Cardiac muscle cell (in vitro differentiated cells and primary cell): ENCODE measurements around the gene CCDC6. TPM values are rescaled to one million over a fixed set of nuclear protein-coding genes. Genes with fewer than 3 reads are reported as not detected.

Source experiments
- DNase-seq, 2 donors: peaks; one replicate each; pipeline versions ENCODE4 v3.0.0 to v3.0.0-alpha.2; 2010 to 2017; ENCODE audit warnings: low read depth in 1 of 2, low spot score in 1 of 2
- H3K27ac ChIP-seq: fragments of 200-600 bp; sonication (generic); 2 replicates; pipeline ENCODE4 v1.5.1; 2016
- H3K27me3 ChIP-seq: fragments of 200-600 bp; sonication (generic); 2 replicates; pipeline ENCODE4 v1.6.0; 2016; ENCODE audit warnings: control low read depth
- H3K36me3 ChIP-seq: fragments of 200-600 bp; sonication (generic); 2 replicates; pipeline ENCODE4 v1.5.1; 2016; ENCODE audit warnings: control low read depth
- H3K4me1 ChIP-seq: fragments of 200-600 bp; sonication (generic); 2 replicates; pipeline ENCODE4 v1.8.1; 2017; ENCODE audit warnings: low read depth, mild to moderate bottlenecking, mixed run types
- H3K4me3 ChIP-seq: fragments of 200-600 bp; sonication (generic); 2 replicates; pipeline ENCODE4 v1.5.1; 2016; ENCODE audit warnings: mild to moderate bottlenecking
- H3K9me3 ChIP-seq: fragments of 200-600 bp; sonication (generic); 2 replicates; pipeline ENCODE4 v1.5.1; 2017; ENCODE audit warnings: low read depth, mild to moderate bottlenecking, control low read depth
- CTCF ChIP-seq: IDR thresholded peaks from 2 replicates; pipeline ENCODE4 v1.5.1; 2012; ENCODE audit warnings: low read depth, mild to moderate bottlenecking, low read length
- polyA plus RNA-seq: library from polyadenylated mRNA; unstranded; fragments of >200 nt; fragmentation: Nextera tagmentation; extraction: Ambion mirVana; gene quantifications from 2 replicates; pipeline ENCODE4 v1.2.1, GENCODE V29; 2016
- total RNA-seq: library from RNA; depleted of rRNA; stranded (reverse); fragments of >200 nt; gene quantifications from 2 replicates; pipeline ENCODE4 v1.2.3, GENCODE V29; 2016

CCDC6 gene
- total and polyA plus RNA-seq, 2 experiments from 2014 or later = 11.0 to 22.2 TPM

- H3K9me3 ChIP-seq = no peaks in the 10 kb centered on the region
- no peaks in the 10 kb centered on the region for H3K4me1 ChIP-seq
- no peaks in the 10 kb centered on the region for H3K27me3 ChIP-seq
- TF ChIP-seq CTCF = no peak
- no peaks in the 10 kb centered on the region for H3K36me3 ChIP-seq
- H3K4me3 ChIP-seq = no peak overlapping the region
- DNase-seq = no peak
- no peak overlapping the region for H3K27ac ChIP-seq
These were observed 124.8 kb downstream of the CCDC6 start for GRCh38 chr10:59781511-59781910.

- DNase-seq = no peak
- Histone ChIP-seq H3K4me1 (no peaks in the 10 kb centered on the region), H3K27me3 (no peaks in the 10 kb centered on the region), H3K36me3 (no peaks in the 10 kb centered on the region), H3K4me3 (no peak overlapping the region), H3K27ac (no peak overlapping the region), H3K9me3 (no peaks in the 10 kb centered on the region)
- no peak for TF ChIP-seq CTCF
These were observed 126.4 kb downstream of the CCDC6 start for GRCh38 chr10:59779756-59780533.

- no peak for DNase-seq
- no peak for TF ChIP-seq CTCF
- H3K9me3 ChIP-seq = no peaks in the 10 kb centered on the region
- no peaks in the 10 kb centered on the region for H3K4me1 ChIP-seq
- no peaks in the 10 kb centered on the region for H3K36me3 ChIP-seq
- H3K4me3 ChIP-seq = no peak overlapping the region
- H3K27me3 ChIP-seq = no peaks in the 10 kb centered on the region
- no peak overlapping the region for H3K27ac ChIP-seq
These were observed 131.9 kb downstream of the CCDC6 start for GRCh38 chr10:59774451-59774850.

- DNase-seq = no peak
- no peak for TF ChIP-seq CTCF
- H3K36me3 ChIP-seq = no peaks in the 10 kb centered on the region
- H3K4me1 ChIP-seq = no peaks in the 10 kb centered on the region
- no peak overlapping the region for H3K27ac ChIP-seq
- H3K9me3 ChIP-seq = no peaks in the 10 kb centered on the region
- no peaks in the 10 kb centered on the region for H3K27me3 ChIP-seq
- no peak overlapping the region for H3K4me3 ChIP-seq
These were observed 133.3 kb downstream of the CCDC6 start for GRCh38 chr10:59773088-59773487.

GRCh38 chr10:59771162-59771807, 135.1 kb downstream of the CCDC6 start:
- no peaks in the 10 kb centered on the region for H3K4me1 ChIP-seq
- no peak for TF ChIP-seq CTCF
- no peak for DNase-seq
- H3K27me3 ChIP-seq = no peaks in the 10 kb centered on the region
- no peaks in the 10 kb centered on the region for H3K36me3 ChIP-seq
- no peak overlapping the region for H3K27ac ChIP-seq
- no peak overlapping the region for H3K4me3 ChIP-seq
- H3K9me3 ChIP-seq = no peaks in the 10 kb centered on the region
